NCI-H2171 (cell line): ENCODE results near the gene TM4SF20.

Source experiments
- DNase-seq: peaks from one replicate; lab custom pipeline; 2025; lab: John Stamatoyannopoulos, UW

The TM4SF20 gene

DNA sequence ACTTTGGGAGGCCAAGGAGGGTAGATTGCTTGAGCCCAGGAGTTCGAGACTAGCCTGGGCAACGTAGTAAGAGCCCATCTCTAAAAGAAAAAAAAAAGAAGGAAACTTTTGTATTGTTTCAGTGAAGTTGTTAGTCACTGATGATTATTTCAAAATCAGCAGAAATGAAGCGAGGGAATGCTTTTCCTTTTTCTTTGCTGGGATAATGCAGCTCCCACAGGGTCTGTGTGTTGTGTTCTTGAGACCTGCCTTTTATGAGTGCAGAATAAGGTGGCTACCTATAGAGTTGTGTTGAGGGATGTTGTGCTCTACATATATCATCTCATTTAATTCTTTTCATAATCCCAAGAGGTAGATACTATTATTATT, 11.7 kb downstream of the TM4SF20 start:
- DNase-seq: no peak

DNA sequence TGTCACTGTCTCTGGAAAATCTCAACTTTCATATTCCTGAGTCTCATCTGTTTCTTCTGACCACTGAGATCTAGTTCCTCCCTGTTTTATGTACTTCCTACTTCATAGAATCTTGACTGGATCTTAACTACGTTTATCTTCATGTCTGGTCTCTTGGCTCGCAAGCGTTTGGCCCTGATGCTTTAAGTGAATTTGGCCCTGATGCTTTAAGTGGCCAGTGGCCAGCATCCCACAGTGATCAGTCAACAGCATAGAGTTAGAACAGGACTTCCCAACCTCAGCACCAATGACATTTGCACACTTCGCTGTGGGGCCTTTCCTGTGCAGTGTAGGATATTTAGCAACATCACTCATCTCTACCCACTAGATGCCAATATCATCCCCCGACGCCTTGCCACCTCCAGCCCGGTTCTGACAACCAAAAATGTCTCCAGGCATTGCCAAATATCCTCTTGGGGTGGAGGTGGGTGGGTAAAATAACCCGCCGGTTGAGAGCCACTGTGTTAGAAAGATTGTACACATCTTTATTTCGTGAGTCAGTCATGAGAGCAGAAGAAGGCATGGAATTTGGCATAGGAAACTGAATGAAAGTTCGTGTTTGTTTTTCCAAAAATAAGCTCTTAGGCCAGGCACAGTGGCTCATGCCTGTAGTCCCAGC, 12.2 kb downstream of the TM4SF20 start:
- DNase-seq: no peak

DNA sequence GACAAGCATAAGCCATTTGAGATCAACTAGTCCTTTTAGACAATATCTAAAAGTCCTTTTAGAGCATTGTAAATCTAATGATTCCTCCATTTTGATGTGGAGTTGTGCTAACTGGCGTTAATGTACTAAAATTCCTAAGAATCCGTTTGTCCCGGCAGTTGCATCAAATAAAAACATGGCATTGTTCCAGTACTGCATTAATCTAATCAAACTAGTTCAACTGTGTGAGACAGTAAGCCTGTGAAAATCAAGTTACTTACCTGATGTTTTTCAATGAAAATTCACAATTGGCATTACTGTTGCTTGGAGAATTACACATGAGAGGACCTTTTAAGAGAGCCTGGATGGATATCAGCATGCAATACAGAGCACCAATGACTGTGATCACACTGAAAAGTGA, 13.3 kb downstream of the TM4SF20 start:
- no peak for DNase-seq

DNA sequence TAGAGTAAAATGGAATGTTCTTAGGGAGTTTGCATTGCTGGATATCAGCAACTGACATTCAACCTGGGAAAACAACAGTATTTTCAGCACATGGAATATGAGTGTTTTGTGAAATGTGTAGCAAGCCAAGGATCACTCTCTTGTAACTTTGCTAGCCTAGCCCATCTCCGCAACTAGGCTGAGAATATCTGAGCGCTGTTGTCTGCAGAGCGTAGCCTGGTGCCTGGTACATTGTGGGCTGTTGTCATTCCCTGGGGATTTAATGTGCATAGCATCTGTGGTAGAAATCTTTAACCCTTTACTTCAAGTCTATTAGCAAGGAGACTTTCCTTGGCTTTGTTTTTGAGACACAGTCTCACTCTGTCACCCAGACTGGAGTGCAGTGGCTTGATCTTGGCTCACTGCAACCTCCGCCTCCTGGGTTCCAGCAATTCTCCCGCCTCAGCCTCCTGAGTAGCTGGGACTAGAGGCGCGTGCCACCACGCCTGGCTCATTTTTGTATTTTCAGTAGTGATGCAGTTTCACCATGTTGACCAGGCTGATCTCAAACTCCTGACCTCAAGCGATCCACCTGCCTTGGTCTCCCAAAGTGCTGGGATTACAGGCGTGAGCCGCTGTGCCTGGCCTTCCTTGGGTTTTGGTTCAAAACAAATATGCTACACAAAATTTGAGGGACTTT, 14.4 kb downstream of the TM4SF20 start:
- peak; percentile 12 for DNase-seq

DNA sequence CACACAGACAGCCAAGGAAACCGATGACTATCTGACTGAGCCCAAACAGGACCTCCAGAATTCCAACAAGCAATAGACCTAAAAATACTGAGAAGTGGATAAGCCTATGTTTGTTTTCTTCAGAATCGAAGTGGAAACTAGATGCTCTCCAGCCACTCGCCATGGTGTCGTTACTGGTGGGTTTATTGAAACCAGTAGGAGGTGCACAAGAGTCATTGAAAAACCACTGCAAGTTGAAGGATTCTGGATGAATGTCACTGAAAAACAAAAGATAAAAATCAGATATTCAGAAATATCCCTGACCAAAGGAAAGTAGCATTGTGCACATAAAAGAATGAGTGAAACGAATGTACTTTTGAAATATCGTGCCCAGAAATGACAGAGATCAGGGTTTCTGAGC, 15.3 kb downstream of the TM4SF20 start:
- DNase-seq: no peak

DNA sequence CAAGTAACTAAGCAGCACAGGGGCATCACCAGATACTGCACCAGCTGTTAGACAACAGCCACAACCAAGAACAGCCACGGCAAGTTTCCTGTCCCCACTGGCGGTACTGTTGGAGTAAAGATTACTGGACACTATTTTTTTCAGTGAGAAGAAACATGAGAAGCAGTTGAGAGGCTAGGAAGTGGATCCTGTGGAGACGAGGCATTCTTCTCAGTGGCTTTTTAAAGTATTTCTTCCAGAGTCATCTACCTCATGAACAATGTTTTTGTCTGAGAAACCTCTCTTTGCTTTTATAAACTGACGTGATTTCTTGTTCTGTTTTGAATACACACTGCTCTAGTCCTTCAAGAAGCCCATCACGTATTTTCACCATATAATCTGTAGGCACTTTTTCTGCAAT, 18.8 kb downstream of the TM4SF20 start:
- DNase-seq: no peak

DNA sequence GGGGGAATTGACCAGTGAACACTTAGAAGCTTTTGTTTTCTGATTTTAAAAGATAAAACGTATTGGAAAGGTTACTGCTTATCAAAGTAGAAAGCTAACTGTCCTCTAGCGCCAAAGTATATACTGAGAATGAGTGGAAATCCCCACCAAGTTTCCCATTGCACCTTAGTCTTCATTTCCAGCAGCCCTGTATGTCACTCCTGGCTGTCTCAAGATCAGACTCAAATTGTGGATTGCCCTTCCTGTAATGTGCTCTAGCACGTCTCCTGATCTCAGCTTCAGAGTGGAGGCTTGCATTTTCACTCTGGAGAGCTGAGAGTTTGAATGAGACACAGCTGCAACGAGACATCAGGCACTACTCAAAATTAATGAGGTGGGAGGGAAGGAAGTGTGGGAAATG, 27.5 kb downstream of the TM4SF20 start:
- no peak for DNase-seq

DNA sequence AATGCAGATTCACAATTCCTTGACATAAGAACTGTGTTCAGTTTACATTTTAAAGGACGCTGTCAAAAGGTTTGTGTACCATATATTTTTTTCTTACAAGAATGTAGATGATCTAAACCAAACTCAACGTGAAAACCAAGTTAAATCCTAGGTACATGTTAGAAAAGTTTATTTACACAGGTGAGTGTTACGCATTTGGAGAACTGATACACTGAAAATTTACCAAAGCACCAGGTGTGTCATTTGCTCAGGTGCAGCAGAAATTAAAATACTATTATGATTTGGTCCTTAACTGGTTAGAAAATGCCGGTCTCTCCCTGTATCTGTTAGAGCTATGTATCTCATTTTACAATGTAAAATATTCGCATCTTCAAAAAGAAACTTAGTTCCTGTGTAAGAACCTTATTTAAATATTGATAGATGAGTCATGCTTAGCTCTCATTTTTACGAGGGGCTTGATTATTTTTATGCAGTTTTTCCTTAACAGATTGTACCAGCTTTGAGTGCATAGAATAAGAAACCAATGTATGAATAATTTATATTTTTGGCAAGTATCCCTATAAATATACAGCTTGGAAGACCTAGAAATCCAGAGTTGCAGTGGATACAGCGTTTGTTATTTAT, 29.0 kb downstream of the TM4SF20 start:
- DNase-seq: no peak

DNA sequence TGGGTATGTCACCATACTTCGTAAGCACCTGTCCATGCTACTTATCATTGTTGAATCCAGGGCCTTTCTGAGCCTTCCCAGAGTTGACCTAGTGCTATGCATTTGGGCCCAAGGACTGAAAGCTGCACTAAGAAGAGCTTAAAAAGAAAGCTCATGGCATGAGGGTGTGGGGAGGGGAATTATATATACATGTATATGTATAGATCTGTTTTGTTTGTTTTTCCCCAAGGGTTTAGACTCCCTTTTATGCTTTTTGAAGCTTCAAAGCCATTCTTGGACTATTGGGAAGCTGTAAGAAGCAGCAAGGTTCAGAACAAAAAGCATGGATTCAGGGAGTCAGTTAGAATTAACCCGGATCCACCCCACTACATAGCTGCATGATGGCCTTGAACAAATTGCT, 30.8 kb downstream of the TM4SF20 start:
- no peak for DNase-seq

DNA sequence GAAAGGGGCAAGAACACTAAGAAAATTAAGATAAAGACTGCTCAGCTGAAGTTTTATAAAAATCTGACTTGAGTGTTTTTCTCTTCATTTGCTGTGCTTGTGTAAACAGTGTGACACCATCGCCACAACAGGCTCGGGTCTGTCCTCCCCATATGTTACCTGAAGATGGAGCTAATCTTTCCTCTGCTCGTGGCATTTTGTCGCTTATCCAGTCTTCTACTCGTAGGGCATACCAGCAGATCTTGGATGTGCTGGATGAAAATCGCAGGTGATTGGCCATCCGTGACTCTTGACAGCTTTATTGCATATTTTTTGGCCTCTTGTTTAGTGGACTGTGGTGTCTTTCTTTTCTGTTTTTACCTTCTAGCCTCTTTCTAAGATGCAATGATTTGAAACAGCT, 32.0 kb downstream of the TM4SF20 start:
- no peak for DNase-seq

DNA sequence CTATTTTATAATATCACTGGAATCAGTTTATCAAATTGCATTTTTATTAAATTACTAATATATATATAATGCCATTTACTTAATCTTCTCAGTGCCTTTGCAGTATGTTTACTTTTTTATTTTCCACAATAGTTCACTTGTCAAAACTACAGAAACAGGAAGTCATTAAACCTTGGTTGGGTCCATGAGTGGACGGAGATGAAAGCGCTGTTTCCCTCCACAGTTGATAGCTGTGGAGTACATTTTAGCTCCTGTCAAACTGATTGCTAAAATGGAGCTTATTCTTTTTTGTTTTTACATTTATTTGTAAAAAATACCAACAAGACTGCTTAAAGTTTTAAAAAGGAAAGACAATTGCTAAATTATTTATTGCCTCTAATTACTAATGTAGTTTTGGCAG, 34.9 kb downstream of the TM4SF20 start:
- DNase-seq: no peak

DNA sequence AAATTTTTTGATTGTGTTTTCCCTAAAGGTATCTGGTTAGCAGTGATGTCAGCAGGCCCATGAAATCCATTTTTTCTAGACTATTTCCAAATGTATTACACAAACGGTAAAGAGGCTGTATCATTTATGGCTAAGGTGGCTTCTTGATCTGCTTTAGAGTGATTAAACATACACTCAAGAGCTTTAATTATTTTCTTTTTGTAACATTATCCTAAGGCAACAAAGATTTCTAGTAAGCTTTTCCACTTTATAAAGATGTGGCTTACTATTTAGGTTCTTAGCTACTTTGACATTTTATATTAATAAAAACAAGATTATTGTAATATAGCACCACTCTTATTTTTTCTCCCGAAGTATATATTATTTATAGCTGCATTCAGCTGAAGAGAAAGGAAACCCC, 37.6 kb downstream of the TM4SF20 start:
- DNase-seq: no peak

DNA sequence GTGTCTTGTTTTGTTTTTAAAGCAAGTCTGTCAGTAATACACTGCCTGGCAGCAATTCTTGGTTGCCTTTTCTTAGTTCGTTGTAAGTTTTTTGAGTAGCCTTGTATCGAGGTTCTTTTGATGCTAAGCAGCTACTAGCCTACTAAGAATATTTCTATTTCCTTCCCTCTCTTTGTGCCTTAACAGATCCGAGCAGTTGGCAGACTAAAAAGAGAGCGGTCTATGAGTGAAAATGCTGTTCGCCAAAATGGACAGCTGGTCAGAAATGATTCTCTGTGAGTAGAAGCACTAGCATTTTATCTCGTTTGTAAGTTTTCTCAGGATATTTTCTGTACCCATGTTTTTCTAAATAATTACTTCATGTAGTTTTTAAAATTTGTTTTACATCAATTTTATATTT, 39.0 kb downstream of the TM4SF20 start:
- no peak for DNase-seq

DNA sequence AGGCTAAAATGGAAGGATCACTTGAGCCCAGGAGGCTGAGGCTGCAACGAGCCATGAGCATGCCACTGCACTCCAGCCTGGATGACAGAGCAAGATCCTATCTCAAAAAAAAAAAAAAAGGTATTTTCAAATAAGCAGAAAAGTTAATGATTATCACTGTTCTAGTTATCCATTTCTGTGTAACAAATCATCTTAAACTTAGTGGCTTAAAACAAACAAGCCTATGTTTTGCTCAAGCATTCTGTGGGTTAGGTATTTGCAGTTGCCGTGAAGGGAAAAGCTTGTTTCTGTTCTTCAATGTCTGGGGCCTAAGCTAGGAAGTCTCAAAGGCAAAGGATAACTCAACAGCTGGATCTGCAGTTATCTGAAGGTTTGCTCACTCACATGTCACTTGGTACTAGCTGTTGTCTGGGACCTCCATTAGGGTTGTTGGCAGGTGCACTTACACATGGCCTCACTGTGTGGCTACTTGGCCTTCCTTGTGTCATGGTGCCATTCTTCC, 40.0 kb downstream of the TM4SF20 start:
- no peak for DNase-seq

DNA sequence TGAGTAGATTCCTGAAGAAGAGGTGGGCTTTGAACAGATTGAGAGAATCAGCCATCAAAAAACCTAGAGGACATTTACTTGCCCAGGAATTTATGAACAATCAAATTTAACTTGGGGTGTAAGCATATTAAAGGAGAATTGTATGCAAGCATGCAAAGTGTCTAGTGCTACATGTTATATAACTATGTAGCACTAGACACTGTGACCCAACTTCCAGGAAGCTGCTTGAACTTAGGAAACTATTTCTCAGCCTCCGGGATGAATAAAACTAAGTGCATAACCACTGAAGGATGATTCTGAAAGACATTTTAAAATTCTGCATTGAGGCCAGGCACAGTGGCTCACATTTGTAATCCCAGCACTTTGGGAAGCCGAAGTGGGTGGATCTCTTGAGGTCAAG, 41.7 kb downstream of the TM4SF20 start:
- DNase-seq: no peak

DNA sequence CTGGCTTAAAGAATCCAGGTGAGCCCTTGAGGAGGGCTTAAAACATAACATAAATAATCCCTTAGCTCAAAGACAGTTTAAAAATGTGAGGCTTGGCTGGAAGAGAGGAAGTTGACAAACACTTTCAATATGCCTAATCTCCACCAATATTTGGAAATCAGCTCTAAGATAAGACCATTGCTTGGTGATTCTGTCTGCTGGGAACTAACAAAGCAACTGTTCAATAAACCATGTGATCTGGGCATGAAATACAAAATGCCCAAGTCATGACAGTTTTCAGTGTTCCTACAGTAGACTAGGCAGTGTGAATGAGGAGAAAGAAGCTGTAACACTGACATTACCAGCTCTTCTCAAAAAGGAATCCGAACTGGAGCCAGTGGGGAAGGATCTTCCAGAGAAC, 43.4 kb downstream of the TM4SF20 start:
- DNase-seq: no peak

DNA sequence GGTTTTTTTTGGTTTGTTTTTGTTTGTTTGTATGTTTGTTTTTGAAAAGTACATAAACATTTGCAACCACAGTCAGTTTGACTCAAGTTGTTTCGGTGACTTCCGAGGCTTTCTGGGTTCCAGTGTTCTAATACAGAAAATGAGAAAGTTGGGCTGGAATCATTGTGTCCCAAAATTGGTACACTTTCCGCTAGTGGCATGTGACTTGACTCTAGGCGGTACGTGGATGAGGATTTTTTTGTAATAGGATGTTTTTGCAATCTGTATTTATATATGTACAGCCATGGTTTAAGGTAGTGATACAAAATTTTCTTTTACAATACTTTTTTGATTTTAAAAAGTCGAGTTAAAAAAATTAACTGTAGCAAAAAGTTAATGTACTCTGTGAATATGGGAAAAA, 52.3 kb downstream of the TM4SF20 start:
- DNase-seq: no peak

DNA sequence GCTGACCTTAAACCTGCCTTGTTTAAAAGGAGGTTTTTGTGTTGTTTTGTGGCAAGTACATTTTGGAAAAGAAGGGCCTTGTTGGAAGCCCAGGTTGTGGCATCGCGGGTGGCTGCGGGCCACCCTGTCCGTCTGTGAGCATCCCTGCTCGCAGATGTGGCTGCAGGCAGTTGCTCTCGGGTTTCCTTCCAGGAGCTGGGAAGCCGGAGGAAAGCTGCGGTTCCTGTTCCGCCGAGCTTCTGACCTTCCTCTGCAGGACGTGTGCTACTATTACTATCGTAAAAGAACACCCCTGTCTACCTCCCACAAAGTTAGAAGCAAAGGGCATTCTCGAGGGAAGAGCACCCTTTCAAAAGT, 53.3 kb downstream of the TM4SF20 start:
- DNase-seq: no peak

DNA sequence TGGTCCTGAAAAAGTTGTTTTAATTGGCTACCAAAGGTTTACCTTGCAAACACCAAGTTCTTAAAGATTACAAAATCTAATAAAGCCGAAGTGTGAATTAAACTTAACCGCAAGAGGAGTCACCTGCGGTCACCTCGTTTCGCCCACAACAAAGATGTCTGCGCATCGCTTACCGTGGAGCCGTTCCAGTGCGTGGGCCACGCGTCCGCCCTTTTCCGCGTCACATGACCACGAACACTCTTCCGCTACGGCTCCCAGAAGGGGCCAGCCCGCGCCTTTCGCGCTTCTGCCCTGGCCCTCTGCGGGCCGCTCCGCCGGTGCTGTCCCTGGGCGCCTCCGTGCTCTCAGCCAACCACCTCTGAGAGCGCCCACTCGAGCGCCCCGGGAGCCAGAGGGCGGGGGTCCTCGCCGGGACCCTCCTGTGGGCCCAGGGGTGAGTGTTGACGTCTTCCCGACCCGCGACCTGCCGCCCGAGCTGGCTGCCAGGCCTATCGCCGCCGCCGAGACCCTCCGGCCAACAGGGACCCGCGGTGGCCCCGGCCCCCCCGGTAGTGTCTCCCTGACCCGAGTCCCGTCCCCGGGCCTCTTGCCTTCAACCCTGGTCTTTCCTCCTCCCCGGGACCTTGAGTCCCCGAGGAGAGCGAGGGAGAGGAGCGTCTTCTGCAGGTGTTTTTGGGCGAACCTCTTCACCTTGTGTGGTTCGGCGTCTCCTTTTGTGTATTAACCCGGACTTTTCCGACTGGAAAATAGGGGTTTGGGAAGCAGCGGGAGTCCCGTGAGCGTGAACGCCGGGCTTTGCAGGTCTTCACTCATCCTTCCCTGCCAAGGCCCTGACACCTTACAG, 53.9 kb downstream of the TM4SF20 start, which contains the start of gene MFF:
TSS of gene MFF (plus strand) at position 257 of the 844 bp plus-strand sequence. CDS start 5,415 bp downstream, outside the sequence.
- DNase-seq: peak; percentile 71

DNA sequence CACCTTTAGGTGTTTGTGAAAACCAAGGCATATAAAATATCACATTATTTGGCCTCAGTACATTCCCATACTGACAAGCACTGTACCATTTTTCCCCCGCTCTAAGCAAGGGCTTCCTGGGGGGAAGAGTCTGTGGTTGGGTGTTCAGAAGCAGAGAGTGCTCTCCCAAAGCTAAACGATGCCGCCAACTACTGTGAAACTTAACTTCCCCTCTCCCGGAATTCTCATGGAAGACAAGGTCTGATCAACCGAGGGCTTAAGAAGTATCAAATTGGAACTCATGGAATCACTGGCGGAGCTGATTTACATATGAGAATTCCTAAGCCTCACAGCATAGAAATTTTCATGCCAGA, 54.5 kb downstream of the TM4SF20 start:
- DNase-seq: no peak

DNA sequence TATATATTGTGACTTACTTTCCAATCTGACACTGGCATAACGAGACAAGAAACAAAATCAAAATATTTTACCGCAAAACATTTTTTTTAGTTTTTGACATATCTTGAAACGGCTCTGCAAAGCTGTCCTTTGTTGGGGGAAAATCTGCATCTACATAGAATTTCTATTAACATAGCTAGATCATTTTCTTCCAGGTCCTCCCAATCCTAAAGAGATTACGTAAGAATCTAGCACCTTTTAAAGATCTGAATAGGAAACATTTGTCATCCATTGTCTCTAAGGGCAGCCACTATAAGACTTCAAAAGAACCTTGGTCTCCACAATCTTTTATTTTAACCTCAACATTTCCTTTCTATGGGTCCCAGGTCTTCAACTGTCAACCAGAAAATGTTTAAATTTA, 55.3 kb downstream of the TM4SF20 start:
- no peak for DNase-seq

DNA sequence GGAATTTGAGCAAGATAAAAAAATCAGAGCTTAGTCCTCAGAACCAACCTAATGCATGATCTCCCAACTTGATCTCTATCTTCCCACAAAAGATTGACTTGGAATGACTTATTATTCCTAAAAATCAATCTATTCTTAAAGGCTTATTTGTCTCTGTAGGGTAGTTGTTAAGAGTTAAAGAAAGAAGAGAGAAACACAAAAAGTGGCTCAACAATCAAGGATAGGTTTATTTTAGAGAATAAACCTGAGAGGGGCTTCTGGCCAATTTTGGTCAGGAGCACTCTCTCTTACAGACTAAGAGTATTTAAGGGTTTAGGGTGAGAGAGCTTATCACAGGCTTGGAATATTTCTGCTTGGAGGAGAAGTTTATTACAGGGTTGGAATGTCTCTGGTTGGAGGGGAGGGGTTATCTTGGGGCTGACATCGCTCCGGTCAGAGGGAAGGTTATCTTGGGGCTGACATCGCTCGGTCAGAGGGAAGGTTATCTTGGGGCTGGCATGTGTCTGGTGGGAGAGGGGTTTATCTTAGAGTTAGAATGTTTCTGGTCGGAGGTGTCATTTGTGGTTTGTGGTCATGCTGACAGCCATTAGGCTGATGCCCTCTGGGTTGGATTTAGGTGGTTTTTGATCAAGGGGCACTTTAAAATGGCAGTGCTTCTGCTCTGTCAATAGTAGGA, 56.4 kb downstream of the TM4SF20 start:
- no peak for DNase-seq
